H9 (cell line): Measurements from ENCODE around the gene TEX2. TPM values are rescaled to one million over a fixed set of nuclear protein-coding genes. Genes with fewer than 3 reads are reported as not detected.

Experiments
- DNase-seq: peaks from one replicate; pipeline ENCODE4 v3.0.0-alpha.2; 2017
- H2AFZ ChIP-seq: one replicate; pipeline ENCODE4 v1.6.1; 2013; ENCODE audit warnings: mild to moderate bottlenecking, low read length, control low read depth, moderate library complexity
- H2AK5ac ChIP-seq: 2 replicates; pipeline ENCODE4 v1.6.1; 2013; ENCODE audit warnings: low read length, control low read depth, mixed read lengths; ENCODE audit not compliant: insufficient read length
- H2BK120ac ChIP-seq: one replicate; pipeline ENCODE4 v1.6.1; 2013; ENCODE audit warnings: low read depth, mild to moderate bottlenecking, low read length, control low read depth, inconsistent platforms; ENCODE audit not compliant: poor library complexity, severe bottlenecking
- H2BK12ac ChIP-seq: 2 replicates; pipeline ENCODE4 v1.6.1; 2013; ENCODE audit warnings: low read length, control low read depth, mixed read lengths, low read depth; ENCODE audit not compliant: insufficient read length
- H2BK15ac ChIP-seq: 2 replicates; pipeline ENCODE4 v1.6.1; 2013; ENCODE audit warnings: low read depth, low read length, control low read depth
- H2BK20ac ChIP-seq: one replicate; pipeline ENCODE4 v1.6.1; 2013; ENCODE audit warnings: low read depth, mild to moderate bottlenecking, low read length, control low read depth, inconsistent platforms; ENCODE audit not compliant: poor library complexity, severe bottlenecking
- H2BK5ac ChIP-seq: 2 replicates; pipeline ENCODE4 v1.6.1; 2013; ENCODE audit warnings: low read length, control low read depth, mixed read lengths; ENCODE audit not compliant: insufficient read length
- H3K14ac ChIP-seq: 2 replicates; pipeline ENCODE4 v1.6.1; 2013; ENCODE audit warnings: low read length, control low read depth; ENCODE audit not compliant: insufficient read depth
- H3K18ac ChIP-seq: 2 replicates; pipeline ENCODE4 v1.6.1; 2013; ENCODE audit warnings: low read depth, mild to moderate bottlenecking, mixed read lengths, low read length, control low read depth; ENCODE audit not compliant: insufficient read length
- H3K23ac ChIP-seq: 2 replicates; pipeline ENCODE4 v1.6.1; 2013; ENCODE audit warnings: low read length, control low read depth, mixed read lengths, low read depth; ENCODE audit not compliant: insufficient read length
- H3K23me2 ChIP-seq: 2 replicates; pipeline ENCODE4 v1.6.1; 2013; ENCODE audit warnings: low read depth, mild to moderate bottlenecking, mixed read lengths, low read length, control low read depth; ENCODE audit not compliant: insufficient read length, poor library complexity, severe bottlenecking
- H3K27ac ChIP-seq: 2 replicates; pipeline ENCODE4 v1.5.1; 2013; ENCODE audit warnings: low read length, control low read depth, mixed read lengths, low read depth; ENCODE audit not compliant: insufficient read length
- H3K27me3 ChIP-seq: 2 replicates; pipeline ENCODE4 v1.6.1; 2013; ENCODE audit warnings: low read length, control low read depth, inconsistent platforms; ENCODE audit not compliant: insufficient read depth
- H3K4ac ChIP-seq: 2 replicates; pipeline ENCODE4 v1.6.1; 2013; ENCODE audit warnings: low read depth, mild to moderate bottlenecking, control low read depth, inconsistent platforms, low read length, moderate library complexity
- H3K4me1 ChIP-seq: 2 replicates; pipeline ENCODE4 v1.6.1; 2013; ENCODE audit warnings: low read length, control low read depth, inconsistent platforms; ENCODE audit not compliant: insufficient read depth
- H3K4me2 ChIP-seq: 2 replicates; pipeline ENCODE4 v1.6.1; 2013; ENCODE audit warnings: low read length, control low read depth, mixed read lengths; ENCODE audit not compliant: insufficient read length, insufficient read depth
- H3K56ac ChIP-seq: 2 replicates; pipeline ENCODE4 v1.6.1; 2013; ENCODE audit warnings: low read depth, mild to moderate bottlenecking, mixed read lengths, low read length, control low read depth; ENCODE audit not compliant: insufficient read length
- H3K79me1 ChIP-seq: 2 replicates; pipeline ENCODE4 v1.6.1; 2013; ENCODE audit warnings: low read depth, mild to moderate bottlenecking, moderate library complexity, low read length, control low read depth, inconsistent platforms; ENCODE audit not compliant: insufficient read depth, poor library complexity, severe bottlenecking
- H3K79me2 ChIP-seq: 2 replicates; pipeline ENCODE4 v1.6.1; 2013; ENCODE audit warnings: low read length, control low read depth, inconsistent platforms; ENCODE audit not compliant: insufficient read depth
- H3K9ac ChIP-seq: 2 replicates; pipeline ENCODE4 v1.6.1; 2013; ENCODE audit warnings: low read length, control low read depth, mixed read lengths; ENCODE audit not compliant: insufficient read length; ENCODE audit errors: extremely low read depth
- H3K9me3 ChIP-seq: one replicate; pipeline ENCODE4 v1.6.1; 2013; ENCODE audit warnings: low read depth, low read length, inconsistent platforms; ENCODE audit not compliant: control insufficient read depth
- H3T11ph ChIP-seq: one replicate; pipeline ENCODE4 v1.6.1; 2013; ENCODE audit warnings: mild to moderate bottlenecking, low read length, control low read depth, inconsistent platforms
- H4K20me1 ChIP-seq: one replicate; pipeline ENCODE4 v1.6.1; 2013; ENCODE audit not compliant: control insufficient read depth, insufficient read length, insufficient read depth
- H4K5ac ChIP-seq: 2 replicates; pipeline ENCODE4 v1.6.1; 2013; ENCODE audit warnings: low read depth, mild to moderate bottlenecking, mixed read lengths, low read length, control low read depth; ENCODE audit not compliant: insufficient read length
- H4K8ac ChIP-seq: replicated peaks from 2 replicates; pipeline ENCODE4 v1.6.1; 2013; ENCODE audit warnings: low read length, control low read depth, mixed read lengths, low read depth; ENCODE audit not compliant: insufficient read length
- H4K91ac ChIP-seq: 2 replicates; pipeline ENCODE4 v1.6.1; 2013; ENCODE audit warnings: low read depth, mild to moderate bottlenecking, moderate library complexity, mixed read lengths, low read length, control low read depth; ENCODE audit not compliant: insufficient read length
- H3K27ac Mint-ChIP-seq, 3 experiments: 2 replicates in 2 of 3; 3 replicates in 1 of 3; pipeline ENCODE4 v1.8.0; 2020 to 2021; ENCODE audit warnings: mixed read lengths in 3 of 3, mild to moderate bottlenecking in 1 of 3, moderate library complexity in 1 of 3
- H3K27me3 Mint-ChIP-seq: 2 replicates; pipeline ENCODE4 v1.8.0; 2021; ENCODE audit warnings: low read depth, mild to moderate bottlenecking, moderate library complexity, mixed read lengths
- H3K36me3 Mint-ChIP-seq, 3 experiments: 2 replicates in 2 of 3; 3 replicates in 1 of 3; pipeline ENCODE4 v1.8.0; 2020 to 2021; ENCODE audit warnings: low read depth in 3 of 3, mixed read lengths in 3 of 3; ENCODE audit not compliant: insufficient read depth in 1 of 3
- H3K4me1 Mint-ChIP-seq, 2 experiments: 2 replicates each; pipeline ENCODE4 v1.8.0; 2020; ENCODE audit warnings: mixed read lengths in 2 of 2
- H3K4me3 Mint-ChIP-seq, 2 experiments: 2 replicates in 1 of 2; 3 replicates in 1 of 2; pipeline ENCODE4 v1.8.0; 2020 to 2021; ENCODE audit warnings: mild to moderate bottlenecking in 2 of 2, mixed read lengths in 2 of 2, moderate library complexity in 1 of 2
- H3K9me3 Mint-ChIP-seq, 2 experiments: 2 replicates in 1 of 2; 3 replicates in 1 of 2; pipeline ENCODE4 v1.8.0; 2020; ENCODE audit warnings: mild to moderate bottlenecking in 2 of 2, mixed read lengths in 2 of 2, moderate library complexity in 1 of 2
- WGBS: extraction: QIAGEN DNeasy Blood & Tissue Kit; methylation state at CpG from one replicate; pipeline ENCODE4 v1.1.7; 2013; ENCODE audit warnings: missing lambda C conversion rate, low lambda C conversion rate, mixed read lengths; ENCODE audit not compliant: insufficient read length; ENCODE audit errors: extremely low coverage; 5-methylcytosine and 5-hydroxymethylcytosine counted together
- total RNA-seq: library from RNA; stranded (reverse); gene quantifications from 2 replicates; pipeline ENCODE4 v1.2.1, GENCODE V29; 2021
- TF ChIP-seq, protein P1 (sequence below): fragments of 200-600 bp; sonication (generic); conservative IDR thresholded peaks from 3 replicates; pipeline ENCODE4 v1.8.0; 2021; ENCODE audit warnings: antibody characterized with exemption, mild to moderate bottlenecking

The TEX2 gene
- total RNA-seq, 1 experiment from 2014 or later, result 12.2 TPM

DNA sequence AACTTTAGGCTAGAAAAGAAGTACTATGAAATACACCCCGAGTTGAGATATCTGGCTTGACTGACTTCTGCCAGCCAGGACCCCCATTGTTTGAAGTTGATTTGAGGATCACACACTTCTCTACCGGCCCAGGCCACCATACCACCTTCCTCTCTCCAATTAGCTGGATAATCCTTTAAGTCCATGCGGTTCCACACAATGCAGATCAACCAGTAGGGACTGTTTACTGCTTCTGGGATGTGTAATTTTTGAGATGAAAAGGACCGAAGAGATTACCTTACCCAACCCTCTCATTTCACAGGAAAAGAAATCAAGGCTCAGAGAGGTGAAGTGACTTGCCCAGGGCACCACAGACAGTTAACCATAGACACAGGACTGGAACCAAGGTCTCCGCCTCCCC is 153.7 kb downstream of the TEX2 start:
- H3K36me3 Mint-ChIP-seq, result no peaks in the 10 kb centered on the region
- Histone ChIP-seq H3K9me3 (no peaks in the 10 kb centered on the region), H2BK120ac (no peak overlapping the region), H4K8ac (no peak overlapping the region), H3K23me2 (no peaks in the 10 kb centered on the region), H3K27me3 (no peaks in the 10 kb centered on the region), H3K14ac (no peak overlapping the region), H3K18ac (no peak overlapping the region), H3K79me1 (no peaks in the 10 kb centered on the region), H3K79me2 (no peaks in the 10 kb centered on the region), H2AK5ac (no peak overlapping the region), H3K23ac (no peak overlapping the region), H3K9ac (no peak overlapping the region), H2BK5ac (no peak overlapping the region), H3K27ac (no peak overlapping the region), H2AFZ (no peak overlapping the region), H3K56ac (no peak overlapping the region), H2BK20ac (no peak overlapping the region), H3K4ac (no peak overlapping the region), H3T11ph (no peak overlapping the region), H3K4me1 (no peaks in the 10 kb centered on the region; the same call in 1 of the 2 replicates), H4K5ac (no peak overlapping the region), H4K91ac (no peak overlapping the region), H2BK15ac (no peak overlapping the region), H4K20me1 (no peaks in the 10 kb centered on the region), H3K4me2 (no peak overlapping the region), H2BK12ac (no peak overlapping the region)
- DNase-seq, result peak; percentile 21
- WGBS, result no CpG with 5 or more reads among the region's 5 CpGs
- peaks cover 7 to 13% of the 10 kb centered on the region in 2 experiments for H3K4me1 Mint-ChIP-seq
- no peaks in the 10 kb centered on the region for H3K9me3 Mint-ChIP-seq
- no peak overlapping the region; a peak in 1 of 7 replicates for H3K27ac Mint-ChIP-seq
- H3K4me3 Mint-ChIP-seq, result no peak overlapping the region
- TF ChIP-seq, protein P1, sequence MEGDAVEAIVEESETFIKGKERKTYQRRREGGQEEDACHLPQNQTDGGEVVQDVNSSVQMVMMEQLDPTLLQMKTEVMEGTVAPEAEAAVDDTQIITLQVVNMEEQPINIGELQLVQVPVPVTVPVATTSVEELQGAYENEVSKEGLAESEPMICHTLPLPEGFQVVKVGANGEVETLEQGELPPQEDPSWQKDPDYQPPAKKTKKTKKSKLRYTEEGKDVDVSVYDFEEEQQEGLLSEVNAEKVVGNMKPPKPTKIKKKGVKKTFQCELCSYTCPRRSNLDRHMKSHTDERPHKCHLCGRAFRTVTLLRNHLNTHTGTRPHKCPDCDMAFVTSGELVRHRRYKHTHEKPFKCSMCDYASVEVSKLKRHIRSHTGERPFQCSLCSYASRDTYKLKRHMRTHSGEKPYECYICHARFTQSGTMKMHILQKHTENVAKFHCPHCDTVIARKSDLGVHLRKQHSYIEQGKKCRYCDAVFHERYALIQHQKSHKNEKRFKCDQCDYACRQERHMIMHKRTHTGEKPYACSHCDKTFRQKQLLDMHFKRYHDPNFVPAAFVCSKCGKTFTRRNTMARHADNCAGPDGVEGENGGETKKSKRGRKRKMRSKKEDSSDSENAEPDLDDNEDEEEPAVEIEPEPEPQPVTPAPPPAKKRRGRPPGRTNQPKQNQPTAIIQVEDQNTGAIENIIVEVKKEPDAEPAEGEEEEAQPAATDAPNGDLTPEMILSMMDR, result no peak
- H3K27me3 Mint-ChIP-seq, result no peaks in the 10 kb centered on the region
